Measurements from ENCODE around the gene RAVER2.
"Not testable (repeated sequence)": the region's sequence is repeated elsewhere in the genome, so short reads cannot be mapped to it uniquely, and the experiment has no call there.

Gene RAVER2

GRCh38 chr1:64758233-64758632 lies 13.4 kb downstream of the RAVER2 start:
- DNase-seq (ENCODE audit: insufficient read length, low spot score) (no peak), FAIRE-seq (no peak)
- TF ChIP-seq POLR2AphosphoS5 (IDR thresholded peaks at IDR 0.05; ENCODE audit: low read depth, low read length) (no peak), POU2F2 (IDR thresholded peaks at IDR 0.05; ENCODE audit: low read depth, low read length) (no peak), POLR2A (IDR thresholded peaks at IDR 0.05; ENCODE audit: low read depth, low read length) (no peak), SPI1 (IDR thresholded peaks at IDR 0.05; ENCODE audit: low read depth, low read length) (no peak), TAF1 (IDR thresholded peaks at IDR 0.05; ENCODE audit: low read depth, low read length) (no peak), PAX5 (IDR thresholded peaks at IDR 0.05; ENCODE audit: insufficient read depth, low read length, severe bottlenecking) (no peak)

GRCh38 chr1:64759968-64760367 lies 15.1 kb downstream of the RAVER2 start:
- DNase-seq (ENCODE audit: insufficient read length, low spot score): no peak
- FAIRE-seq: no peak
- TF ChIP-seq POLR2A (IDR thresholded peaks at IDR 0.05; ENCODE audit: low read depth, low read length) (no peak), SPI1 (IDR thresholded peaks at IDR 0.05; ENCODE audit: low read depth, low read length) (no peak)

DNA sequence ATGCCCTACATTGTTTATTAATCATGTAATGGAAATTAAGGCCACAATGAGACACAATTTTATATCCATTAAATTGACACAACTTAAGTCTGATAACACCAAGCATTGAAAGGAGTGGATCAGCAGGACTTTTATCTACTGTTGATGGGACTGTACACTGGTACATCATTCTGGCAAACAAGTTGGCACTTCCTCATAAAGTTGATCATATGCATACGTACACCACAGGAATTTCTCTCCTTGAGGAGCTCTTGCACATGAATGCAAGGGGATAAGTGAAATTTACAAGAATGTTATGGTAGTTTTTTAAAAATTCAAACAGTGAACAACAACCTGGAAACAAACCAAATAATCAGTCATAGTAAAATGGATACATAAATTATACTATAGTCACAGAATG lies 20.1 kb downstream of the RAVER2 start:
- TF ChIP-seq POU2F2 (IDR thresholded peaks at IDR 0.05; ENCODE audit: low read depth, low read length): no peak
- no peak for TF ChIP-seq SPI1 (IDR thresholded peaks at IDR 0.05; ENCODE audit: low read depth, low read length)
- TF ChIP-seq POLR2AphosphoS5 (IDR thresholded peaks at IDR 0.05; ENCODE audit: low read depth, low read length): no peak
- no peak for TF ChIP-seq PAX5 (IDR thresholded peaks at IDR 0.05; ENCODE audit: insufficient read depth, low read length, severe bottlenecking)
- no peak for TF ChIP-seq TAF1 (IDR thresholded peaks at IDR 0.05; ENCODE audit: low read depth, low read length)
- no peak for TF ChIP-seq POLR2A (IDR thresholded peaks at IDR 0.05; ENCODE audit: low read depth, low read length)
- FAIRE-seq: no peak
- no peak for DNase-seq (ENCODE audit: insufficient read length, low spot score)

DNA sequence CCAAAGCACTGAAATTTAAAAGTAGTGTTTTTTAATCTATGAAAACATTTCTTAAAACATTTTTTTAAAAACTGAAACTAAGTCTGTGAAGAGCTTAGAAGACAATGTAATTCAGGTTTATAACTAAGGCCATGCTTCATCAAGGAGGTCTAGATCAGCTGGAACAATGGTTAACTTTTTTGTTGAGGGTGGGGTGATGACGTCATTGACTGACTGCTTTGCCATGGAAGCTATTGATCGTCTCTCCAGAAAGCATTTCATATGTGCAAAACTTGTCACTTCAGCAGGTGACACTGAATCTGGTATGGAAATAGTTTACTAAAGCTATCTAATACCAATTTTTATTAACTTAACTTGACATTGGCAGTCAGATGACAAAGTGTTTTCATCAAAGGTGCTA lies 21.0 kb downstream of the RAVER2 start:
- DNase-seq (ENCODE audit: insufficient read length, low spot score) (no peak), FAIRE-seq (no peak)
- no peak for TF ChIP-seq PAX5 (IDR thresholded peaks at IDR 0.05; ENCODE audit: insufficient read depth, low read length, severe bottlenecking)
- no peak for TF ChIP-seq POLR2AphosphoS5 (IDR thresholded peaks at IDR 0.05; ENCODE audit: low read depth, low read length)
- no peak for TF ChIP-seq SPI1 (IDR thresholded peaks at IDR 0.05; ENCODE audit: low read depth, low read length)
- TF ChIP-seq POLR2A (IDR thresholded peaks at IDR 0.05; ENCODE audit: low read depth, low read length): no peak
- no peak for TF ChIP-seq POU2F2 (IDR thresholded peaks at IDR 0.05; ENCODE audit: low read depth, low read length)
- no peak for TF ChIP-seq TAF1 (IDR thresholded peaks at IDR 0.05; ENCODE audit: low read depth, low read length)

- FAIRE-seq (no peak), DNase-seq (ENCODE audit: insufficient read length, low spot score) (no peak)
- TF ChIP-seq TAF1 (IDR thresholded peaks at IDR 0.05; ENCODE audit: low read depth, low read length) (no peak), PAX5 (IDR thresholded peaks at IDR 0.05; ENCODE audit: insufficient read depth, low read length, severe bottlenecking) (no peak), SPI1 (IDR thresholded peaks at IDR 0.05; ENCODE audit: low read depth, low read length) (no peak), POLR2A (IDR thresholded peaks at IDR 0.05; ENCODE audit: low read depth, low read length) (no peak), POLR2AphosphoS5 (IDR thresholded peaks at IDR 0.05; ENCODE audit: low read depth, low read length) (no peak), POU2F2 (IDR thresholded peaks at IDR 0.05; ENCODE audit: low read depth, low read length) (no peak)
Observed at GRCh38 chr1:64766429-64766828, 21.6 kb downstream of the RAVER2 start.

DNA sequence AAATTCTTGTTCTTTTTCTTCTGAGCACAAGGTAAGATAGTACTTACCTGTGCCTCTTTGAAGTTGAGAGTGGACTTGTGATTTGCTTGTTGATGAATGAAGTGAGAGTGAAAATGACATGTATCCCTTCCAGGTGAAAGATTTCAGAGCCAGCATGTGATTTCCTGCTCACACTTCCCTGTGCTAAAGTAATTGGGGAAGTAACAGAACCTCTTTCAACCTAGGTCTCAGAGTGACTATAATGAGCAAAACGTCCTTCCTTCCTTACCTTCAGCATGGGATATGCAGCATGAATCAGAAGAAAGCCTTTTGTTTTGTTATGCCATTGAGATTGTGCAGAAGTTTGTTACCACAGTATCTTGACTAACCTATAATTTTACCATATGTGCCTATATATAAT lies 24.6 kb downstream of the RAVER2 start:
- TF ChIP-seq POLR2A (IDR thresholded peaks at IDR 0.05; ENCODE audit: low read depth, low read length): no peak
- no peak for TF ChIP-seq PAX5 (IDR thresholded peaks at IDR 0.05; ENCODE audit: insufficient read depth, low read length, severe bottlenecking)
- no peak for TF ChIP-seq TAF1 (IDR thresholded peaks at IDR 0.05; ENCODE audit: low read depth, low read length)
- TF ChIP-seq POU2F2 (IDR thresholded peaks at IDR 0.05; ENCODE audit: low read depth, low read length): no peak
- TF ChIP-seq SPI1 (IDR thresholded peaks at IDR 0.05; ENCODE audit: low read depth, low read length): no peak
- TF ChIP-seq POLR2AphosphoS5 (IDR thresholded peaks at IDR 0.05; ENCODE audit: low read depth, low read length): no peak
- no peak for FAIRE-seq
- no peak for DNase-seq (ENCODE audit: insufficient read length, low spot score)

- DNase-seq (ENCODE audit: insufficient read length, low spot score) (no peak), FAIRE-seq (no peak)
- TF ChIP-seq POU2F2 (IDR thresholded peaks at IDR 0.05; ENCODE audit: low read depth, low read length): no peak
- TF ChIP-seq POLR2AphosphoS5 (IDR thresholded peaks at IDR 0.05; ENCODE audit: low read depth, low read length): no peak
- no peak for TF ChIP-seq POLR2A (IDR thresholded peaks at IDR 0.05; ENCODE audit: low read depth, low read length)
- TF ChIP-seq PAX5 (IDR thresholded peaks at IDR 0.05; ENCODE audit: insufficient read depth, low read length, severe bottlenecking): no peak
- TF ChIP-seq SPI1 (IDR thresholded peaks at IDR 0.05; ENCODE audit: low read depth, low read length): no peak
- no peak for TF ChIP-seq TAF1 (IDR thresholded peaks at IDR 0.05; ENCODE audit: low read depth, low read length)
Observed at GRCh38 chr1:64769971-64770370, 25.1 kb downstream of the RAVER2 start.

- DNase-seq (ENCODE audit: insufficient read length, low spot score); FAIRE-seq: not testable (repeated sequence)
Observed at GRCh38 chr1:64773306-64773705, 28.4 kb downstream of the RAVER2 start.

GRCh38 chr1:64775113-64775512 lies 30.2 kb downstream of the RAVER2 start:
- TF ChIP-seq POU2F2 (IDR thresholded peaks at IDR 0.05; ENCODE audit: low read depth, low read length) (no peak), SPI1 (IDR thresholded peaks at IDR 0.05; ENCODE audit: low read depth, low read length) (no peak), POLR2A (IDR thresholded peaks at IDR 0.05; ENCODE audit: low read depth, low read length) (no peak), TAF1 (IDR thresholded peaks at IDR 0.05; ENCODE audit: low read depth, low read length) (no peak), PAX5 (IDR thresholded peaks at IDR 0.05; ENCODE audit: insufficient read depth, low read length, severe bottlenecking) (no peak), POLR2AphosphoS5 (IDR thresholded peaks at IDR 0.05; ENCODE audit: low read depth, low read length) (no peak)
- FAIRE-seq: no peak
- DNase-seq (ENCODE audit: insufficient read length, low spot score): no peak

DNA sequence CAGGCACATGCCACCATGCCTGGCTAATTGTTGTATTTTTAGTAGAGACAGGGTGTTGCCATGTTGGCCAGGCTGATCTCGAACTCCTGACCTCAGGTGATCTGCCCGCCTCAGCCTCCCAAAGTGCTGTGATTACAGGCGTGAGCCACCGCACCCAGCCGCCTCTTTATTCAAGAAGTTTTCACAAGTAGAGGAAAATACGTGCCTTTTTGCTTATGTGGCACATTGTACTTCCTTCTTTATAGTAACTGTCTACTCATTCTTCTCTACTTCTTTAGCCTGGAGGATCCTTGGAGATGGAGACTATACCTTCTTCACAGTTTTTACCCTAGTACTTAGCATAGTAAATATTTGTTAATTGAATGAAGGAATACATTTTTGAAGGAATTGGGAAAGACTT lies 37.2 kb downstream of the RAVER2 start:
- FAIRE-seq: not testable (repeated sequence)

GRCh38 chr1:64782848-64783247 lies 38.0 kb downstream of the RAVER2 start:
- not testable (repeated sequence) for DNase-seq (ENCODE audit: insufficient read length, low spot score); FAIRE-seq

More for the DNA sequence above, 37.2 kb downstream of the RAVER2 start:
- not testable (repeated sequence) for DNase-seq (ENCODE audit: insufficient read length, low spot score)

Data from GM12891 (cell line).